ENCODE results near the gene ARG2. TPM values are rescaled to one million over a fixed set of nuclear protein-coding genes. Genes with fewer than 3 reads are reported as not detected.

ARG2 gene
- total RNA-seq, 1 donor from 2014 or later = 0.40 TPM

DNA sequence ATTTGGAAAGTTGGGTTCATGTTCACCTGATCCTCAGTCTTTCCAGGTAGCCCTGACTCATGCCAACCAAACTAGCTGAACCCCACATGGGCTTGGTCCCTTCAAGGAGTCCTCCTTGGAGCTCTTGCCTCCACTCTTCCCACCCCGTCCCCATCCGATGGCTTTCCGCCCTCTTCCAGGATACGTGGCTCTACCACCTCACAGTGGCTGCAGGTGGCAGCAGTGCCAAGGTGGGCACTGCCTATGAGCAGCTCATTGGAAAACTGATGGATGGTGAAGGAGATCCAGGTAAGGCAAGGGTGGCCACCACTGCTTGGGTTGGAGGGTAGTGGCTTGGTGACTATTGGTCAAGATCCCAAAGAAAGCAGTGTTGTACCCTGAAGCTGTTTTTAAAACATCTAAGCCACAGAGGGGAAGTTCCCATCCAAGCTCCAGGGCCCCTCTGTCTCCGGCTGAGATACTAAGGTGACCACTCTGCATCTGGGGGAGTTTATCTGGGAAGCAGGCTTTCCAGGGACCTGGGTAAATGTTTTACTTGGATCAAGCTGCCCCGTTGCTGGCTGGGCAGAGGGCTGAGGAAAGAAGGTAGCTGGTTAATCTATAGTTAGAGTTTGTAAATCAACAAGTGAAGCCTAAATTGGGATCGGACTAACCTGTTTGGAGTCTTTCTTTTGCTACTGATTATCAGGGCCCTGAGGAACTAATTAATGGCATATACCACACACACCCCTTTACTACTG is 43.3 kb upstream of the ARG2 start:
- intact Hi-C loops (cut with micrococcal nuclease) = loop anchor here (10.0 kb wide), 2 partner anchors 412 to 1222 kb away; no protein-coding TSS in a partner anchor
- Mint-ChIP-seq H3K4me1 (peaks cover under 1% of the 10 kb centered on the region), H3K9me3 (no peaks in the 10 kb centered on the region), H3K27me3 (peaks cover 2% of the 10 kb centered on the region), H3K27ac (no peak overlapping the region), H3K4me3 (no peak overlapping the region), H3K36me3 (ENCODE audit: low read depth) (no peaks in the 10 kb centered on the region)
- POLR2A ChIA-PET = no interaction called here
- no peak for ATAC-seq (ENCODE audit: low read depth)
- CTCF ChIA-PET = interaction anchor here (0.8 to 1.3 kb wide), 3 partner anchors 8 to 156 kb away, joined by 3 to 10 read pairs (median 3); no protein-coding TSS in a partner anchor
- DNase-seq = no peak
- TF ChIP-seq, protein P1, sequence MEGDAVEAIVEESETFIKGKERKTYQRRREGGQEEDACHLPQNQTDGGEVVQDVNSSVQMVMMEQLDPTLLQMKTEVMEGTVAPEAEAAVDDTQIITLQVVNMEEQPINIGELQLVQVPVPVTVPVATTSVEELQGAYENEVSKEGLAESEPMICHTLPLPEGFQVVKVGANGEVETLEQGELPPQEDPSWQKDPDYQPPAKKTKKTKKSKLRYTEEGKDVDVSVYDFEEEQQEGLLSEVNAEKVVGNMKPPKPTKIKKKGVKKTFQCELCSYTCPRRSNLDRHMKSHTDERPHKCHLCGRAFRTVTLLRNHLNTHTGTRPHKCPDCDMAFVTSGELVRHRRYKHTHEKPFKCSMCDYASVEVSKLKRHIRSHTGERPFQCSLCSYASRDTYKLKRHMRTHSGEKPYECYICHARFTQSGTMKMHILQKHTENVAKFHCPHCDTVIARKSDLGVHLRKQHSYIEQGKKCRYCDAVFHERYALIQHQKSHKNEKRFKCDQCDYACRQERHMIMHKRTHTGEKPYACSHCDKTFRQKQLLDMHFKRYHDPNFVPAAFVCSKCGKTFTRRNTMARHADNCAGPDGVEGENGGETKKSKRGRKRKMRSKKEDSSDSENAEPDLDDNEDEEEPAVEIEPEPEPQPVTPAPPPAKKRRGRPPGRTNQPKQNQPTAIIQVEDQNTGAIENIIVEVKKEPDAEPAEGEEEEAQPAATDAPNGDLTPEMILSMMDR (IDR thresholded peaks at IDR 0.05) = no peak

DNA sequence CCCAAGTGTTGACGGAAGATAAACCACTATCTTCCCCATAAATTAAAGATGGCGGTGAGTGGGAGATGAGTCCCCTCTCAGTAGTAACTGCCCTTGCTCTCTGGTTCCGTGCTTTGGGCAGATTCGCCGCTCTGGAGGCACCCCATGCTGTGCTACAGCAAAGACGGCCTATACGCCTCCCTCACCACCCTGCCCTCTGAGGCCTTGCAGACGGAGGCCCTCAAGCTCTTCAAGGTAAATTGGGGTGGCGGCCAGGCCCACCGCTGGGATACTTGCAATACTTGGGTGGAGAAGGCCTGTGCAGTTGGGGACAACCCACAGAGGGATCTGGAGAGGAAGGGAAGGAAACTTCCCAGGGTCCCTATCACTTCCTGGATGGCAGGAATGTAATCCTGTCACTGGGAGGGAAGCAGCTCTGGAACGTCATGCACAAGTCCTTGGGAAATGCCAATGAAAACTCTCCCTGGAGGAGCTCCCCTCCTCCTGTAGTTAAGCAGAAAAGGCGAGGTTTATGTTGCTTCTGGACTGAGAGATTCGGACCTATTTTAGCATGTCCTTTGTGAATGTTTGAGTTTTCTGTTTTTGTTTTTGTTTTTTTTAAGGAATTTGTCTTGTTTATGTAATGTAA is 42.4 kb upstream of the ARG2 start:
- no peaks in the 10 kb centered on the region for H3K36me3 Mint-ChIP-seq (ENCODE audit: low read depth)
- no peak overlapping the region for H3K27ac Mint-ChIP-seq
- DNase-seq (no peak), ATAC-seq (ENCODE audit: low read depth) (no peak)
- POLR2A ChIA-PET = no interaction called here
- H3K27me3 Mint-ChIP-seq = peaks cover 1% of the 10 kb centered on the region
- H3K9me3 Mint-ChIP-seq = no peaks in the 10 kb centered on the region
- intact Hi-C loops (cut with micrococcal nuclease) = loop anchor here (10.0 kb wide), 2 partner anchors 412 to 1222 kb away; no protein-coding TSS in a partner anchor
- CTCF ChIA-PET = interaction anchor here (1.8 kb wide), 1 partner anchor 127 kb away, joined by 6 read pairs; no protein-coding TSS in a partner anchor
- TF ChIP-seq, protein P1 (IDR thresholded peaks at IDR 0.05) = no peak
- H3K4me1 Mint-ChIP-seq = no peaks in the 10 kb centered on the region
- no peak overlapping the region for H3K4me3 Mint-ChIP-seq

DNA sequence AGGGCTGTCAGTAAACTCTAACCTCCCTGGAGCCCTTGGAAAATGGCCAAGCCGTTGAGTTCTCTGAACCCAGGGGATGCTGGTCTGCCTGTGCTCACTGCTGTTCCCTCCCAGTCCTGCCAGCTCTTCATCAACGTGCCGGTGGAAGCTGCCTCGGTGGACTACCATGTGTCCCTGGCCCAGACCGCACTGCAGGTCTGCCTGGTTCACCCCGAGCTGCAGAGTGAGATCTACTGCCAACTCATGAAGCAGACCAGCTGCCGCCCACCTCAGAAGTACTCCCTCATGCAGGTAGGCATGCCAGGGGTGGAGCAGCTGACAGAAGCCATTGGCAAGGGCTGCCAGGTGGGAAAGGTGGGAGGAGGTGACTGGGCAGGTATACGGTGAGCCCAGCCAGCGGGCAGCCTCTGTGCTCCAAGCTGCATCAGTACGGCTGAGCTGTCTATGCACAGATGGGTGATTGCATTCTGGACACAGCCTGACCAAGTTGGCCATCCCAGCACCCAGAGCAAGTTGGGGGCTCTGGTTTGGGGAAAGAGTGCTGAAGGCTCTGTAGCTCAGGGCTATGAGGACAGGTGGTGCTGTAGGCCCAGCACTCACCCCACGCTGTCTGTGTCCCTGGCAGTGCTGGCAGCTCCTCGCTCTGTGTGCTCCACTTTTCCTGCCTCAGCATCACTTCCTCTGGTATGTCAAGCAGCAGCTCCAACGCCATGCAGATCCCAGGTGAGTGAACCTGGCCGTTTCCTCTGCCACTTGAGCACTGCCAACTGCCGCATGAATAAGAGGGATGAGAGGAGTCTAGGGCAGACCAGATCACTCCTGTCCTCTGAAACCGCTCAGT is 41.6 kb upstream of the ARG2 start:
- H3K36me3 Mint-ChIP-seq (ENCODE audit: low read depth) = no peaks in the 10 kb centered on the region
- TF ChIP-seq, protein P1 (IDR thresholded peaks at IDR 0.05) = no peak
- ChIA-PET CTCF (interaction anchor here (1.8 kb wide), 1 partner anchor 126 kb away, joined by 6 read pairs; no protein-coding TSS in a partner anchor), POLR2A (no interaction called here)
- no peaks in the 10 kb centered on the region for H3K4me1 Mint-ChIP-seq
- no peak overlapping the region for H3K4me3 Mint-ChIP-seq
- ATAC-seq (ENCODE audit: low read depth) = no peak
- DNase-seq = no peak
- no peak overlapping the region for H3K27ac Mint-ChIP-seq
- peaks cover 1% of the 10 kb centered on the region for H3K27me3 Mint-ChIP-seq
- intact Hi-C loops (cut with micrococcal nuclease) = loop anchor here (10.0 kb wide), 2 partner anchors 413 to 1223 kb away; no protein-coding TSS in a partner anchor
- no peaks in the 10 kb centered on the region for H3K9me3 Mint-ChIP-seq

DNA sequence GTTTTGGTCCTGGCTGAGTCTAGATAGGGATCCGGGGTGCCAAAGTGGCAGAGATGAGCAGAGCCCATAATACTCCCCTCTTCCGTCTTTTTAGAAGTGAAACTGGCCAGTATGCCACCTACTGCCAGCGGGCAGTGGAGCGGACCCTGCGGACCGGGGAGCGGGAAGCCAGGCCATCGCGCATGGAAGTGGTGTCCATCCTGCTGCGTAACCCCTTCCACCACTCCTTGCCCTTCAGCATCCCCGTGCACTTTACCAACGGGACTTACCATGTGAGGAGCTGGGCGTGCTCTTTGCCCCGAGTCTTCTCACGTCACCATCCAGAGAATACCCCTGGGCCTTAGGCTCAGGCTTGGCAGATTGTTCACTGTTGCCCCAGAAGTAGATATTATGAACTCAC is 40.7 kb upstream of the ARG2 start:
- TF ChIP-seq, protein P1 (IDR thresholded peaks at IDR 0.05) = no peak
- Mint-ChIP-seq H3K27me3 (no peaks in the 10 kb centered on the region), H3K27ac (no peak overlapping the region), H3K36me3 (ENCODE audit: low read depth) (no peaks in the 10 kb centered on the region), H3K4me1 (no peaks in the 10 kb centered on the region), H3K4me3 (no peak overlapping the region), H3K9me3 (no peaks in the 10 kb centered on the region)
- intact Hi-C loops (cut with micrococcal nuclease) = loop anchor here (10.0 kb wide), 2 partner anchors 414 to 1224 kb away; no protein-coding TSS in a partner anchor
- ChIA-PET CTCF (interaction anchor here (1.8 to 3.5 kb wide), 3 partner anchors 8 to 152 kb away, joined by 6 to 15 read pairs (median 11); no protein-coding TSS in a partner anchor), POLR2A (no interaction called here)
- ATAC-seq (ENCODE audit: low read depth) (no peak), DNase-seq (no peak)
